NCI-H774 (cell line): ENCODE measurements around the gene IFNW1.

Source experiments
- DNase-seq: peaks from one replicate; lab custom pipeline; 2025; lab: John Stamatoyannopoulos, UW

IFNW1 gene

GRCh38 chr9:21110708-21111576 is 30.7 kb downstream of the IFNW1 start:
- peak; percentile 79 for DNase-seq

- no peak for DNase-seq
Observed at GRCh38 chr9:21104787-21105186, 36.8 kb downstream of the IFNW1 start.

- DNase-seq, result no peak
Observed at GRCh38 chr9:21102305-21102704, 39.3 kb downstream of the IFNW1 start.

GRCh38 chr9:21097817-21098216 is 43.8 kb downstream of the IFNW1 start:
- no peak for DNase-seq

- no peak for DNase-seq
Observed at GRCh38 chr9:21096901-21097255, 44.8 kb downstream of the IFNW1 start.

GRCh38 chr9:21096172-21096900 is 45.3 kb downstream of the IFNW1 start:
- peak; percentile 59 for DNase-seq

GRCh38 chr9:21095561-21095960 is 46.1 kb downstream of the IFNW1 start:
- DNase-seq, result no peak
